ENCODE measurements around the gene MAD1L1. TPM values are rescaled to one million over a fixed set of nuclear protein-coding genes. Genes with fewer than 3 reads are reported as not detected.

MAD1L1 gene
- total and polyA plus RNA-seq, 2 of the 13 experiments (the other 11 are each of a cell fraction or from before 2014, with no cell fraction given): 17.4 to 64.7 TPM

DNA sequence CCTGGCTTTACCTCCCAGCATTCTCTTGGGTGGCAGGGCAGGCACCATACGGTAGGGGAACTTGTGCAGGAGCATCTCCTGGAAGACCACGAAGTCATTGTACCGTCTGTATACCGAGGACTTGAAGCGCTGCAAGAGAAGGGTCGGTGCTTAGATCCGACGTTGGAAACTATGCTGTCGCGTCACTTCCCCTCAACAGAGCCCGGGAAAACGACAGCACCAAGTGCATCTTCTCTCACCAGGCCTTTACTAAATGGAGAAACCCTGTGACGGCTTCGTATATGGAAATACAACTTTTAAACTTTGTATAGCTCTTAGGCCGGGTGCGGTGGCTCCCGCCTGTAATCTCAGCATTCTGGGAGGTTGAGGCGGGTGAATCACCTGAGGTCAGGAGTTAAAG, 42.4 kb upstream of the MAD1L1 start:
- intact Hi-C loops (cut with micrococcal nuclease; ENCODE audit: unreplicated experiment) (no loop called here), in situ Hi-C loops (cut with HindIII; ENCODE audit: extremely low pct_ligation_motif_present, low pct_unique_long_range_greater_than_20kb) (no loop called here)
- ChIA-PET POLR2A (no interaction called here), CTCF (ENCODE audit: low intra/inter-chr PET ratio, low total read pairs) (no interaction called here)
- Histone ChIP-seq H3K79me2 (ENCODE audit: insufficient read depth, low read length) (peaks cover 7% of the 10 kb centered on the region), H3K36me3 (replicated peaks in 1 of 2; ENCODE audit: control insufficient read depth in 1 of 2, insufficient read depth in 2 of 2, low read length in 2 of 2) (peaks cover 15 to 37% of the 10 kb centered on the region in 2 experiments; a peak in 4 of 5 replicates), H4K20me1 (ENCODE audit: insufficient read depth, low read length) (no peaks in the 10 kb centered on the region), H3K9me3 (ENCODE audit: low read length) (no peaks in the 10 kb centered on the region), H3K9ac (ENCODE audit: insufficient read depth, low read depth, low read length) (no peak overlapping the region), H3K4me1 (ENCODE audit: insufficient read depth, low read length) (peaks cover 31% of the 10 kb centered on the region), H3K27ac (ENCODE audit: extremely low read length, insufficient read depth, low read length) (no peak overlapping the region), H3K4me2 (ENCODE audit: low read depth, low read length) (no peak overlapping the region), H2AFZ (ENCODE audit: low read length) (no peak overlapping the region), H3K27me3 (ENCODE audit: control insufficient read depth in 1 of 2, insufficient read depth in 2 of 2, low read length in 2 of 2) (no peaks in the 10 kb centered on the region), H3K4me3 (replicated peaks in 1 of 3; ENCODE audit: insufficient read depth in 1 of 3, low read depth in 2 of 3, low read length in 3 of 3) (no peak overlapping the region)
- ATAC-seq (no peak), FAIRE-seq (no peak), DNase-seq (ENCODE audit: low spot score) (no peak)
- BruUV-seq (replicated peaks): no TSS peak
- TF ChIP-seq AKAP8 (CRISPR knock-in tag; IDR thresholded peaks at IDR 0.05): no peak
- TF ChIP-seq ZNF496 (CRISPR knock-in tag; IDR thresholded peaks at IDR 0.05; ENCODE audit: insufficient replicate concordance): no peak
- TF ChIP-seq, protein P1, sequence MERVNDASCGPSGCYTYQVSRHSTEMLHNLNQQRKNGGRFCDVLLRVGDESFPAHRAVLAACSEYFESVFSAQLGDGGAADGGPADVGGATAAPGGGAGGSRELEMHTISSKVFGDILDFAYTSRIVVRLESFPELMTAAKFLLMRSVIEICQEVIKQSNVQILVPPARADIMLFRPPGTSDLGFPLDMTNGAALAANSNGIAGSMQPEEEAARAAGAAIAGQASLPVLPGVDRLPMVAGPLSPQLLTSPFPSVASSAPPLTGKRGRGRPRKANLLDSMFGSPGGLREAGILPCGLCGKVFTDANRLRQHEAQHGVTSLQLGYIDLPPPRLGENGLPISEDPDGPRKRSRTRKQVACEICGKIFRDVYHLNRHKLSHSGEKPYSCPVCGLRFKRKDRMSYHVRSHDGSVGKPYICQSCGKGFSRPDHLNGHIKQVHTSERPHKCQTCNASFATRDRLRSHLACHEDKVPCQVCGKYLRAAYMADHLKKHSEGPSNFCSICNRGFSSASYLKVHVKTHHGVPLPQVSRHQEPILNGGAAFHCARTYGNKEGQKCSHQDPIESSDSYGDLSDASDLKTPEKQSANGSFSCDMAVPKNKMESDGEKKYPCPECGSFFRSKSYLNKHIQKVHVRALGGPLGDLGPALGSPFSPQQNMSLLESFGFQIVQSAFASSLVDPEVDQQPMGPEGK (CRISPR knock-in tag; IDR thresholded peaks at IDR 0.05): no peak
- TF ChIP-seq, protein P2, sequence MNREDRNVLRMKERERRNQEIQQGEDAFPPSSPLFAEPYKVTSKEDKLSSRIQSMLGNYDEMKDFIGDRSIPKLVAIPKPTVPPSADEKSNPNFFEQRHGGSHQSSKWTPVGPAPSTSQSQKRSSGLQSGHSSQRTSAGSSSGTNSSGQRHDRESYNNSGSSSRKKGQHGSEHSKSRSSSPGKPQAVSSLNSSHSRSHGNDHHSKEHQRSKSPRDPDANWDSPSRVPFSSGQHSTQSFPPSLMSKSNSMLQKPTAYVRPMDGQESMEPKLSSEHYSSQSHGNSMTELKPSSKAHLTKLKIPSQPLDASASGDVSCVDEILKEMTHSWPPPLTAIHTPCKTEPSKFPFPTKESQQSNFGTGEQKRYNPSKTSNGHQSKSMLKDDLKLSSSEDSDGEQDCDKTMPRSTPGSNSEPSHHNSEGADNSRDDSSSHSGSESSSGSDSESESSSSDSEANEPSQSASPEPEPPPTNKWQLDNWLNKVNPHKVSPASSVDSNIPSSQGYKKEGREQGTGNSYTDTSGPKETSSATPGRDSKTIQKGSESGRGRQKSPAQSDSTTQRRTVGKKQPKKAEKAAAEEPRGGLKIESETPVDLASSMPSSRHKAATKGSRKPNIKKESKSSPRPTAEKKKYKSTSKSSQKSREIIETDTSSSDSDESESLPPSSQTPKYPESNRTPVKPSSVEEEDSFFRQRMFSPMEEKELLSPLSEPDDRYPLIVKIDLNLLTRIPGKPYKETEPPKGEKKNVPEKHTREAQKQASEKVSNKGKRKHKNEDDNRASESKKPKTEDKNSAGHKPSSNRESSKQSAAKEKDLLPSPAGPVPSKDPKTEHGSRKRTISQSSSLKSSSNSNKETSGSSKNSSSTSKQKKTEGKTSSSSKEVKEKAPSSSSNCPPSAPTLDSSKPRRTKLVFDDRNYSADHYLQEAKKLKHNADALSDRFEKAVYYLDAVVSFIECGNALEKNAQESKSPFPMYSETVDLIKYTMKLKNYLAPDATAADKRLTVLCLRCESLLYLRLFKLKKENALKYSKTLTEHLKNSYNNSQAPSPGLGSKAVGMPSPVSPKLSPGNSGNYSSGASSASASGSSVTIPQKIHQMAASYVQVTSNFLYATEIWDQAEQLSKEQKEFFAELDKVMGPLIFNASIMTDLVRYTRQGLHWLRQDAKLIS (CRISPR knock-in tag; IDR thresholded peaks at IDR 0.05): no peak
- TF ChIP-seq, protein P3, sequence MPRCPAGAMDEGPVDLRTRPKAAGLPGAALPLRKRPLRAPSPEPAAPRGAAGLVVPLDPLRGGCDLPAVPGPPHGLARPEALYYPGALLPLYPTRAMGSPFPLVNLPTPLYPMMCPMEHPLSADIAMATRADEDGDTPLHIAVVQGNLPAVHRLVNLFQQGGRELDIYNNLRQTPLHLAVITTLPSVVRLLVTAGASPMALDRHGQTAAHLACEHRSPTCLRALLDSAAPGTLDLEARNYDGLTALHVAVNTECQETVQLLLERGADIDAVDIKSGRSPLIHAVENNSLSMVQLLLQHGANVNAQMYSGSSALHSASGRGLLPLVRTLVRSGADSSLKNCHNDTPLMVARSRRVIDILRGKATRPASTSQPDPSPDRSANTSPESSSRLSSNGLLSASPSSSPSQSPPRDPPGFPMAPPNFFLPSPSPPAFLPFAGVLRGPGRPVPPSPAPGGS (CRISPR knock-in tag; IDR thresholded peaks at IDR 0.05): no peak
- TF ChIP-seq JDP2 (CRISPR knock-in tag; IDR thresholded peaks at IDR 0.05; ENCODE audit: borderline replicate concordance): no peak
- no peak for TF ChIP-seq SSRP1 (CRISPR knock-in tag; IDR thresholded peaks at IDR 0.05)
- WGBS (ENCODE audit: low lambda C conversion rate): 98% methylated on average over 18 of the region's 18 CpGs

All from HepG2 (cell line).